Panc1 (cell line): ENCODE results near the gene SNX13.

Experiments
- CTCF ChIP-seq: fragments of 450-650 bp; IDR thresholded peaks from 2 replicates; pipeline ENCODE4 v1.5.1; 2017; ENCODE audit warnings: mild to moderate bottlenecking
- POLR2AphosphoS5 ChIP-seq: IDR thresholded peaks from 2 replicates; pipeline ENCODE4 v1.6.1; 2012; ENCODE audit warnings: mild to moderate bottlenecking, low read depth, low read length, moderate library complexity

- TF ChIP-seq CTCF (no peak), POLR2AphosphoS5 (no peak)
Measured at GRCh38 chr7:17844514-17845196, 95.6 kb downstream of the SNX13 start.
